Neural cell (in vitro differentiated cells): Measurements from ENCODE around the gene SLC25A47.

Experiments
- CTCF ChIP-seq: fragments of 450-650 bp; IDR thresholded peaks from 2 replicates; pipeline ENCODE4 v1.5.1; 2014; ENCODE audit warnings: antibody characterized with exemption, mild to moderate bottlenecking, moderate library complexity; ENCODE audit not compliant: poor library complexity, severe bottlenecking
- SMC3 ChIP-seq: fragments of 450-650 bp; conservative IDR thresholded peaks from 2 replicates; pipeline ENCODE4 v1.6.1; 2014; ENCODE audit warnings: antibody characterized with exemption, mild to moderate bottlenecking, moderate library complexity; ENCODE audit not compliant: poor library complexity
- TAF1 ChIP-seq: IDR thresholded peaks from 2 replicates; pipeline ENCODE4 v1.6.1; 2012; ENCODE audit warnings: low read depth

GRCh38 chr14:100322138-100322957 lies 791 bp upstream of the SLC25A47 start:
- TF ChIP-seq CTCF = no peak
- no peak for TF ChIP-seq TAF1
- no peak for TF ChIP-seq SMC3
